Kidney (tissue), 14 donors: ENCODE data around the gene TAF3. TPM values are rescaled to one million over a fixed set of nuclear protein-coding genes. Genes with fewer than 3 reads are reported as not detected.

ENCODE experiments used
- DNase-seq, 5 donors: peaks; one replicate each; pipeline ENCODE4 v3.0.0-alpha.2; 2013 to 2020
- FAIRE-seq: peaks from 2 replicates; lab custom pipeline; 2012; peaks lifted over from hg19 to GRCh38; lab: Jason Lieb, UNC
- H3K27ac ChIP-seq, 2 donors: one replicate each; pipeline ENCODE4 v1.7.0; 2013; ENCODE audit warnings: low read depth in 2 of 2, low read length in 2 of 2, inconsistent platforms in 1 of 2
- H3K27me3 ChIP-seq: one replicate; pipeline ENCODE4 v1.7.1; 2013; ENCODE audit warnings: low read length, inconsistent platforms; ENCODE audit not compliant: control insufficient read depth, insufficient read depth
- H3K36me3 ChIP-seq, 3 donors: one replicate each; pipeline versions ENCODE4 v1.7.0 to v1.7.1; 2013; ENCODE audit warnings: low read length in 3 of 3, control low read depth in 1 of 3, inconsistent platforms in 1 of 3; ENCODE audit not compliant: insufficient read depth in 3 of 3, control insufficient read depth in 2 of 3
- H3K4me1 ChIP-seq, 3 donors: one replicate each; pipeline versions ENCODE4 v1.7.0 to v1.7.1; 2013; ENCODE audit warnings: low read length in 3 of 3, inconsistent platforms in 1 of 3, low read depth in 1 of 3; ENCODE audit not compliant: control insufficient read depth in 2 of 3, insufficient read depth in 2 of 3
- H3K4me3 ChIP-seq, 3 donors: one replicate each; pipeline versions ENCODE4 v1.7.0 to v1.8.1; 2013; ENCODE audit warnings: low read length in 3 of 3, control low read depth in 1 of 3, inconsistent platforms in 1 of 3
- H3K9ac ChIP-seq, 3 donors: one replicate each; pipeline versions ENCODE4 v1.7.0 to v1.7.1; 2013; ENCODE audit warnings: low read length in 3 of 3, control low read depth in 1 of 3, inconsistent platforms in 1 of 3
- H3K9me3 ChIP-seq, 3 donors: one replicate each; pipeline versions ENCODE4 v1.7.0 to v1.7.1; 2013; ENCODE audit warnings: low read length in 3 of 3, control low read depth in 1 of 3, inconsistent platforms in 1 of 3; ENCODE audit not compliant: control insufficient read depth in 2 of 3, insufficient read depth in 1 of 3
- CTCF ChIP-seq: IDR thresholded peaks from 3 replicates; pipeline ENCODE4 v1.5.1; 2012; ENCODE audit warnings: mild to moderate bottlenecking, moderate library complexity, borderline replicate concordance; ENCODE audit not compliant: insufficient read depth; ENCODE audit errors: extremely low read depth
- intact Hi-C: fragments of 100-400 bp; cut with DNase I; formaldehyde crosslinking; loops from one replicate; pipeline ENCODE4 v1.11.1; 2022
- polyA plus RNA-seq: library from polyadenylated mRNA; stranded (reverse); fragments of 350-450 nt; fragmentation: Illumina TruSeq; extraction: RNeasy Lipid Tissue Mini Kit (QIAGEN cat#74804); gene quantifications from one replicate; pipeline ENCODE4 v1.2.3, GENCODE V29; 2014; ENCODE audit warnings: low read depth, low replicate concordance; ENCODE audit not compliant: insufficient read depth
- total RNA-seq: library from RNA; stranded (reverse); fragmentation: NEBNext Ultra II Directional; extraction: Animal tissue kit (Norgen Biotek cat#: 25700); gene quantifications from one replicate; pipeline ENCODE4 v1.2.1, GENCODE V29; 2021
- donor health status: control.
- donor health status: control.
- donor health status: control.
- donor health status: control.
- donor health status: control.
- donor health status: DM: yes; HTN: yes; CAD: no.
- donor health status: Normal renal cell carcinoma (clear cell type).

Gene TAF3
- total and polyA plus RNA-seq, 2 donors from 2014 or later, result 4.0 to 8.7 TPM

- TF ChIP-seq CTCF, result no peak
- H3K9ac ChIP-seq, result peak overlapping the region in 2 of 3 donors; percentile 32 to 55
- peaks cover 0 to 12% (median 0%) of the 10 kb centered on the region in 3 donors for H3K4me1 ChIP-seq
- DNase-seq (peak in 4 of 5 donors; percentile 46 to 55 (median 48)), FAIRE-seq (no peak)
- H3K27me3 ChIP-seq, result peaks cover 35% of the 10 kb centered on the region
- intact Hi-C loops, result no loop called here
- no peaks in the 10 kb centered on the region for H3K36me3 ChIP-seq
- H3K4me3 ChIP-seq, result peak overlapping the region; percentile 24 to 47 (median 26)
- no peaks in the 10 kb centered on the region for H3K9me3 ChIP-seq
- H3K27ac ChIP-seq, result peak overlapping the region; percentile 45 to 89
These were observed 234.1 kb downstream of the TAF3 start for GRCh38 chr10:8052341-8052955.

GRCh38 chr10:8052956-8053445 lies 234.7 kb downstream of the TAF3 start:
- no peak for TF ChIP-seq CTCF
- H3K27me3 ChIP-seq, result peaks cover 31% of the 10 kb centered on the region
- no peak overlapping the region for H3K9ac ChIP-seq
- H3K4me1 ChIP-seq, result peaks cover 0 to 12% (median 0%) of the 10 kb centered on the region in 3 donors
- peak overlapping the region in 2 of 3 donors; percentile 26 to 30 for H3K4me3 ChIP-seq
- DNase-seq, result peak in 1 of 5 donors; percentile 7
- H3K9me3 ChIP-seq, result no peaks in the 10 kb centered on the region
- peak overlapping the region; percentile 30 to 51 for H3K27ac ChIP-seq
- intact Hi-C loops, result no loop called here
- no peak for FAIRE-seq
- no peaks in the 10 kb centered on the region for H3K36me3 ChIP-seq

GRCh38 chr10:8053446-8054243 lies 235.3 kb downstream of the TAF3 start:
- peak overlapping the region; percentile 47 to 89 for H3K27ac ChIP-seq
- H3K9me3 ChIP-seq, result no peaks in the 10 kb centered on the region
- no peaks in the 10 kb centered on the region for H3K36me3 ChIP-seq
- peak; percentile 73 for TF ChIP-seq CTCF
- peaks cover 27% of the 10 kb centered on the region for H3K27me3 ChIP-seq
- H3K4me3 ChIP-seq, result peak overlapping the region; percentile 63 to 88 (median 68)
- intact Hi-C loops, result no loop called here
- DNase-seq (peak; percentile 92 to 96 (median 94)), FAIRE-seq (no peak)
- peaks cover 0 to 12% (median 0%) of the 10 kb centered on the region in 3 donors for H3K4me1 ChIP-seq
- H3K9ac ChIP-seq, result peak overlapping the region; percentile 26 to 48 (median 44)
